Measurements from ENCODE around the gene FNBP1L.

DNA sequence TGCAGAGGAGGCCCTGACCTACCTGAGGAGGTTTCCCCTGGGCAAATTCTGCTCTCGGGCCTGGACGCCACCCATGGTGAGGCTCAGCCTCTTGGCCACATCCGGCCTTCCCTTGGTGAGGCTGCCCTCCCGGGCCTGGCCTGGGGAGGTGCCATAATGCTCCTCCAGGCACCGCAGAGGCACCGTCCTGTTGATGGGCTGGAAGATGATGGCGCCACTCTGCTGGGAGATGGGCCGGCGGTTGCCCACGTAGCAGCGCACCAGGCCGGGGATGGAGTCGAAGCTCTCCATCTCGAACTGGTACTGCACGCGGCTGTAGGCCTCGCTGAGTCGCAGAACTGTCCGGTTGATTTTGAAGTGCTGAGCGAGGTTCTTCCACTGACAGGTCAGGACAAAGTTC lies 141.0 kb downstream of the FNBP1L start:
- TF ChIP-seq CTCF (conservative IDR thresholded peaks at IDR 0.05; ENCODE audit: low read length) (no peak), EZH2phosphoT487 (IDR thresholded peaks at IDR 0.05; ENCODE audit: borderline replicate concordance) (no peak)

Measured in Loucy (cell line).